GM23248 (cell line): ENCODE results near the gene LSR.

Experiments used
- EZH2 ChIP-seq: fragments of 200-600 bp; sonication (generic); IDR thresholded peaks from 2 replicates; pipeline ENCODE4 v1.6.1; 2018; ENCODE audit warnings: antibody characterized with exemption, mild to moderate bottlenecking; ENCODE audit not compliant: insufficient read depth, poor library complexity, severe bottlenecking
- EZH2phosphoT487 ChIP-seq: fragments of 200-600 bp; sonication (generic); IDR thresholded peaks from 2 replicates; pipeline ENCODE4 v1.6.1; 2018; ENCODE audit warnings: antibody characterized with exemption, moderate library complexity, mild to moderate bottlenecking, low read depth; ENCODE audit not compliant: insufficient read depth

- no peak for TF ChIP-seq EZH2phosphoT487
- TF ChIP-seq EZH2: no peak
Observed at GRCh38 chr19:35219008-35219407, 29.8 kb upstream of the LSR start.
